Mucosa of rectum (tissue), 2 donors: ENCODE measurements around the gene SPINK14.
A peak's percentile ranks its signal among the peaks of the same experiment; 100 is the strongest.

Source experiments
- H3K27ac ChIP-seq, 2 donors: one replicate each; pipeline ENCODE4 v1.7.0; 2013; ENCODE audit warnings: inconsistent platforms in 2 of 2, low read depth in 2 of 2, low read length in 2 of 2
- H3K27me3 ChIP-seq, 2 donors: one replicate each; pipeline ENCODE4 v1.7.0; 2013; ENCODE audit warnings: low read length in 2 of 2; ENCODE audit not compliant: control insufficient read depth in 2 of 2, insufficient read depth in 2 of 2
- H3K36me3 ChIP-seq, 2 donors: one replicate each; pipeline ENCODE4 v1.7.0; 2013; ENCODE audit warnings: low read length in 2 of 2; ENCODE audit not compliant: control insufficient read depth in 2 of 2, insufficient read depth in 2 of 2
- H3K4me1 ChIP-seq, 2 donors: one replicate each; pipeline ENCODE4 v1.7.0; 2013; ENCODE audit warnings: low read length in 2 of 2, mild to moderate bottlenecking in 1 of 2; ENCODE audit not compliant: control insufficient read depth in 2 of 2, insufficient read depth in 2 of 2
- H3K4me3 ChIP-seq, 2 donors: one replicate each; pipeline ENCODE4 v1.7.0; 2013; ENCODE audit warnings: low read length in 2 of 2
- H3K9ac ChIP-seq, 2 donors: one replicate each; pipeline ENCODE4 v1.7.0; 2013; ENCODE audit warnings: low read length in 2 of 2, low read depth in 1 of 2, mild to moderate bottlenecking in 1 of 2
- H3K9me3 ChIP-seq, 2 donors: one replicate each; pipeline ENCODE4 v1.7.0; 2013; ENCODE audit warnings: low read length in 2 of 2; ENCODE audit not compliant: control insufficient read depth in 2 of 2
- donor health status: healthy.
- donor health status: Normal muscosa, but diverticular disease.

SPINK14 gene

GRCh38 chr5:148168246-148168645 is at the start of gene SPINK14:
Gene SPINK14, plus strand, starts transcription at chr5:148168546. Its CDS starts 1,187 bp downstream, at chr5:148169733.
- Histone ChIP-seq H3K4me1 (no peaks in the 10 kb centered on the region), H3K9me3 (no peaks in the 10 kb centered on the region), H3K36me3 (no peaks in the 10 kb centered on the region), H3K4me3 (no peak within 1 kb of the TSS), H3K27me3 (no peaks in the 10 kb centered on the region), H3K27ac (no peak within 1 kb of the TSS), H3K9ac (no peak within 1 kb of the TSS)

GRCh38 chr5:148120317-148120716 is 48.0 kb upstream of the SPINK14 start:
- H3K9ac ChIP-seq: no peak overlapping the region

GRCh38 chr5:148125641-148126040 is 42.7 kb upstream of the SPINK14 start:
- no peaks in the 10 kb centered on the region for H3K36me3 ChIP-seq
- H3K27ac ChIP-seq: no peak overlapping the region

More at GRCh38 chr5:148120317-148120716, 48.0 kb upstream of the SPINK14 start:
- Histone ChIP-seq H3K36me3 (no peaks in the 10 kb centered on the region), H3K27ac (no peak overlapping the region), H3K4me1 (no peaks in the 10 kb centered on the region), H3K4me3 (no peak overlapping the region), H3K9me3 (no peaks in the 10 kb centered on the region), H3K27me3 (no peaks in the 10 kb centered on the region)

GRCh38 chr5:148135091-148136048 is 33.0 kb upstream of the SPINK14 start:
- H3K4me3 ChIP-seq: no peak overlapping the region
- H3K9me3 ChIP-seq: no peaks in the 10 kb centered on the region
- no peak overlapping the region for H3K9ac ChIP-seq
- H3K27ac ChIP-seq: peak overlapping the region; percentile 28 to 39
- peaks cover 11 to 22% of the 10 kb centered on the region in 2 donors for H3K4me1 ChIP-seq
- no peaks in the 10 kb centered on the region for H3K36me3 ChIP-seq
- no peaks in the 10 kb centered on the region for H3K27me3 ChIP-seq

More at GRCh38 chr5:148125641-148126040, 42.7 kb upstream of the SPINK14 start:
- no peaks in the 10 kb centered on the region for H3K9me3 ChIP-seq
- H3K4me3 ChIP-seq: no peak overlapping the region
- H3K9ac ChIP-seq: no peak overlapping the region
- peaks cover 0 to 3% of the 10 kb centered on the region in 2 donors for H3K4me1 ChIP-seq
- H3K27me3 ChIP-seq: no peaks in the 10 kb centered on the region

GRCh38 chr5:148140846-148141245 is 27.5 kb upstream of the SPINK14 start:
- no peaks in the 10 kb centered on the region for H3K27me3 ChIP-seq
- H3K9ac ChIP-seq: no peak overlapping the region

GRCh38 chr5:148141645-148142044 is 26.7 kb upstream of the SPINK14 start:
- no peak overlapping the region for H3K27ac ChIP-seq
- no peaks in the 10 kb centered on the region for H3K9me3 ChIP-seq
- peaks cover 5 to 15% of the 10 kb centered on the region in 2 donors for H3K4me1 ChIP-seq
- H3K4me3 ChIP-seq: no peak overlapping the region
- no peak overlapping the region for H3K9ac ChIP-seq
- no peaks in the 10 kb centered on the region for H3K36me3 ChIP-seq
- no peaks in the 10 kb centered on the region for H3K27me3 ChIP-seq

More at GRCh38 chr5:148140846-148141245, 27.5 kb upstream of the SPINK14 start:
- Histone ChIP-seq H3K27ac (no peak overlapping the region), H3K4me1 (peaks cover 3 to 13% of the 10 kb centered on the region in 2 donors), H3K9me3 (no peaks in the 10 kb centered on the region), H3K36me3 (no peaks in the 10 kb centered on the region), H3K4me3 (no peak overlapping the region)

GRCh38 chr5:148145916-148146315 is 22.4 kb upstream of the SPINK14 start:
- H3K4me3 ChIP-seq: no peak overlapping the region
- H3K9me3 ChIP-seq: no peaks in the 10 kb centered on the region
- H3K4me1 ChIP-seq: peaks cover 9 to 27% of the 10 kb centered on the region in 2 donors
- H3K9ac ChIP-seq: no peak overlapping the region
- H3K27me3 ChIP-seq: no peaks in the 10 kb centered on the region
- H3K27ac ChIP-seq: peak overlapping the region; percentile 45 to 68
- no peaks in the 10 kb centered on the region for H3K36me3 ChIP-seq

GRCh38 chr5:148146487-148146886 is 21.9 kb upstream of the SPINK14 start:
- Histone ChIP-seq H3K4me1 (peaks cover 9 to 27% of the 10 kb centered on the region in 2 donors), H3K4me3 (no peak overlapping the region), H3K9me3 (no peaks in the 10 kb centered on the region), H3K36me3 (no peaks in the 10 kb centered on the region), H3K9ac (no peak overlapping the region), H3K27me3 (no peaks in the 10 kb centered on the region), H3K27ac (peak overlapping the region; percentile 18 to 68)

- no peaks in the 10 kb centered on the region for H3K27me3 ChIP-seq
- peak overlapping the region; percentile 56 to 68 for H3K27ac ChIP-seq
- no peaks in the 10 kb centered on the region for H3K36me3 ChIP-seq
- no peak overlapping the region for H3K9ac ChIP-seq
- no peaks in the 10 kb centered on the region for H3K9me3 ChIP-seq
- peaks cover 9 to 27% of the 10 kb centered on the region in 2 donors for H3K4me1 ChIP-seq
- peak overlapping the region in 1 of 2 donors; percentile 31 for H3K4me3 ChIP-seq
Observed at GRCh38 chr5:148147415-148147814, 20.9 kb upstream of the SPINK14 start.

GRCh38 chr5:148151872-148152271 is 16.5 kb upstream of the SPINK14 start:
- Histone ChIP-seq H3K4me3 (no peak overlapping the region), H3K27ac (no peak overlapping the region), H3K4me1 (peaks cover 3 to 9% of the 10 kb centered on the region in 2 donors), H3K9ac (no peak overlapping the region), H3K27me3 (no peaks in the 10 kb centered on the region), H3K9me3 (no peaks in the 10 kb centered on the region), H3K36me3 (no peaks in the 10 kb centered on the region)
